ENCODE measurements around the gene APOBEC2. TPM values are rescaled to one million over a fixed set of nuclear protein-coding genes. Genes with fewer than 3 reads are reported as not detected.

Gene APOBEC2
- total and polyA plus RNA-seq, 2 experiments from 2014 or later, result not detected

GRCh38 chr6:41046084-41046483, 6.9 kb upstream of the APOBEC2 start:
- H3K9me2 ChIP-seq (ENCODE audit: insufficient read depth), result no peaks in the 10 kb centered on the region
- H3K4me1 ChIP-seq (ENCODE audit: insufficient read depth), result no peaks in the 10 kb centered on the region
- H3K4me3 ChIP-seq, result no peak overlapping the region
- no peak overlapping the region for H3K27ac ChIP-seq
- in situ Hi-C loops (cut with MboI), result loop anchor here (10.0 kb wide), 1 partner anchor 1691 kb away; no protein-coding TSS in a partner anchor
- H2AFZ ChIP-seq, result no peak overlapping the region
- no peaks in the 10 kb centered on the region for H4K20me1 ChIP-seq (ENCODE audit: insufficient read depth)
- no peak for DNase-seq
- H3K36me3 ChIP-seq (ENCODE audit: low read depth), result no peaks in the 10 kb centered on the region
- no peaks in the 10 kb centered on the region for H3F3A ChIP-seq (ENCODE audit: insufficient read depth)
- no peak overlapping the region for H3K4me2 ChIP-seq (ENCODE audit: unreplicated experiment)
- WGBS, 2 experiments (ENCODE audit: low coverage in 1 of 2, low lambda C conversion rate in 2 of 2, missing lambda C conversion rate in 2 of 2), result 50 to 59% methylated on average over 1 of the region's 1 CpG
- H3K79me2 ChIP-seq (ENCODE audit: insufficient read depth), result no peaks in the 10 kb centered on the region
- H3K9me3 ChIP-seq (ENCODE audit: low read depth), result no peaks in the 10 kb centered on the region
- no peak overlapping the region for H3K9ac ChIP-seq
- H3K27me3 ChIP-seq (replicated peaks; ENCODE audit: insufficient read depth), result no peaks in the 10 kb centered on the region
- TF ChIP-seq EZH2 (IDR thresholded peaks at IDR 0.05; ENCODE audit: insufficient read depth, poor library complexity, severe bottlenecking), result no peak
- no peak for TF ChIP-seq EZH2phosphoT487 (IDR thresholded peaks at IDR 0.05; ENCODE audit: insufficient read depth, low read depth)

- no peak for TF ChIP-seq EZH2phosphoT487 (IDR thresholded peaks at IDR 0.05; ENCODE audit: insufficient read depth, low read depth)
- no peak for TF ChIP-seq EZH2 (IDR thresholded peaks at IDR 0.05; ENCODE audit: insufficient read depth, poor library complexity, severe bottlenecking)
- Histone ChIP-seq H3K9me2 (ENCODE audit: insufficient read depth) (no peaks in the 10 kb centered on the region), H4K20me1 (ENCODE audit: insufficient read depth) (no peaks in the 10 kb centered on the region), H3K4me2 (ENCODE audit: unreplicated experiment) (no peak overlapping the region), H3K4me3 (no peak overlapping the region), H3K79me2 (ENCODE audit: insufficient read depth) (no peaks in the 10 kb centered on the region), H3K27ac (no peak overlapping the region), H3K4me1 (ENCODE audit: insufficient read depth) (no peaks in the 10 kb centered on the region), H3F3A (ENCODE audit: insufficient read depth) (no peaks in the 10 kb centered on the region), H3K36me3 (ENCODE audit: low read depth) (no peaks in the 10 kb centered on the region), H3K27me3 (replicated peaks; ENCODE audit: insufficient read depth) (no peaks in the 10 kb centered on the region), H3K9me3 (ENCODE audit: low read depth) (no peaks in the 10 kb centered on the region), H3K9ac (no peak overlapping the region), H2AFZ (no peak overlapping the region)
- WGBS, 2 experiments (ENCODE audit: low coverage in 1 of 2, low lambda C conversion rate in 2 of 2, missing lambda C conversion rate in 2 of 2), result 65 to 66% methylated on average over 2 of the region's 2 CpGs
- in situ Hi-C loops (cut with MboI), result loop anchor here (10.0 kb wide), 1 partner anchor 1693 kb away; no protein-coding TSS in a partner anchor
- DNase-seq, result no peak
Measured at GRCh38 chr6:41047306-41047705, 5.7 kb upstream of the APOBEC2 start.

- Histone ChIP-seq H3K4me1 (ENCODE audit: insufficient read depth) (no peaks in the 10 kb centered on the region), H4K20me1 (ENCODE audit: insufficient read depth) (no peaks in the 10 kb centered on the region), H3K9me3 (ENCODE audit: low read depth) (no peaks in the 10 kb centered on the region), H3K9me2 (ENCODE audit: insufficient read depth) (no peaks in the 10 kb centered on the region), H3K36me3 (ENCODE audit: low read depth) (no peaks in the 10 kb centered on the region), H3F3A (ENCODE audit: insufficient read depth) (no peaks in the 10 kb centered on the region), H3K27me3 (replicated peaks; ENCODE audit: insufficient read depth) (no peaks in the 10 kb centered on the region), H3K9ac (no peak overlapping the region), H3K4me2 (ENCODE audit: unreplicated experiment) (no peak overlapping the region), H3K27ac (no peak overlapping the region), H2AFZ (no peak overlapping the region), H3K4me3 (no peak overlapping the region), H3K79me2 (ENCODE audit: insufficient read depth) (no peaks in the 10 kb centered on the region)
- no peak for TF ChIP-seq EZH2 (IDR thresholded peaks at IDR 0.05; ENCODE audit: insufficient read depth, poor library complexity, severe bottlenecking)
- TF ChIP-seq EZH2phosphoT487 (IDR thresholded peaks at IDR 0.05; ENCODE audit: insufficient read depth, low read depth), result no peak
- in situ Hi-C loops (cut with MboI), result loop anchor here (10.0 kb wide), 1 partner anchor 1693 kb away; no protein-coding TSS in a partner anchor
- DNase-seq, result no peak
- 62 to 70% methylated on average over 9 of the region's 9 CpGs for WGBS, 2 experiments (ENCODE audit: low coverage in 1 of 2, low lambda C conversion rate in 2 of 2, missing lambda C conversion rate in 2 of 2)
Measured at GRCh38 chr6:41047745-41048732, 5.0 kb upstream of the APOBEC2 start.

GRCh38 chr6:41049521-41049920, 3.5 kb upstream of the APOBEC2 start:
- H2AFZ ChIP-seq, result no peak overlapping the region
- in situ Hi-C loops (cut with MboI), result loop anchor here (10.0 kb wide), 1 partner anchor 1695 kb away; no protein-coding TSS in a partner anchor
- no peaks in the 10 kb centered on the region for H3K79me2 ChIP-seq (ENCODE audit: insufficient read depth)
- no peak overlapping the region for H3K4me2 ChIP-seq (ENCODE audit: unreplicated experiment)
- TF ChIP-seq EZH2phosphoT487 (IDR thresholded peaks at IDR 0.05; ENCODE audit: insufficient read depth, low read depth), result no peak
- no peak for TF ChIP-seq EZH2 (IDR thresholded peaks at IDR 0.05; ENCODE audit: insufficient read depth, poor library complexity, severe bottlenecking)
- H3F3A ChIP-seq (ENCODE audit: insufficient read depth), result no peaks in the 10 kb centered on the region
- no peaks in the 10 kb centered on the region for H3K27me3 ChIP-seq (replicated peaks; ENCODE audit: insufficient read depth)
- no peaks in the 10 kb centered on the region for H3K4me1 ChIP-seq (ENCODE audit: insufficient read depth)
- H3K9me3 ChIP-seq (ENCODE audit: low read depth), result no peaks in the 10 kb centered on the region
- 86 to 100% methylated on average over 1 of the region's 1 CpG for WGBS, 2 experiments (ENCODE audit: low coverage in 1 of 2, low lambda C conversion rate in 2 of 2, missing lambda C conversion rate in 2 of 2)
- no peak overlapping the region for H3K27ac ChIP-seq
- H3K4me3 ChIP-seq, result no peak overlapping the region
- H3K9me2 ChIP-seq (ENCODE audit: insufficient read depth), result no peaks in the 10 kb centered on the region
- H3K9ac ChIP-seq, result no peak overlapping the region
- no peaks in the 10 kb centered on the region for H3K36me3 ChIP-seq (ENCODE audit: low read depth)
- no peak for DNase-seq
- no peaks in the 10 kb centered on the region for H4K20me1 ChIP-seq (ENCODE audit: insufficient read depth)

Data from GM23248 (cell line).